EL (cell line): ENCODE results near the gene LELP1.
"Not testable (repeated sequence)": the region's sequence is repeated elsewhere in the genome, so short reads cannot be mapped to it uniquely, and the experiment has no call there.

Experiments
- DNase-seq: peaks from one replicate; pipeline ENCODE4 v3.0.0-alpha.2; 2016

LELP1 gene

GRCh38 chr1:153203130-153203529, at the start of gene LELP1:
Gene LELP1 (plus strand): TSS chr1:153203430. CDS start chr1:153204708, 1,278 bp downstream.
- no peak for DNase-seq

- no peak for DNase-seq
Observed at GRCh38 chr1:153155541-153155940, 47.7 kb upstream of the LELP1 start.

GRCh38 chr1:153168686-153169085, 34.5 kb upstream of the LELP1 start:
- DNase-seq, result no peak

- DNase-seq, result no peak
Observed at GRCh38 chr1:153174624-153175023, 28.6 kb upstream of the LELP1 start.

GRCh38 chr1:153178922-153179321, 24.3 kb upstream of the LELP1 start:
- DNase-seq, result no peak

- no peak for DNase-seq
Observed at GRCh38 chr1:153180556-153180955, 22.7 kb upstream of the LELP1 start.

GRCh38 chr1:153188301-153188700, 14.9 kb upstream of the LELP1 start:
- not testable (repeated sequence) for DNase-seq

GRCh38 chr1:153190373-153190772, 12.9 kb upstream of the LELP1 start:
- no peak for DNase-seq

GRCh38 chr1:153192697-153193096, 10.5 kb upstream of the LELP1 start:
- no peak for DNase-seq

GRCh38 chr1:153194331-153195050, 8.7 kb upstream of the LELP1 start:
- DNase-seq, result no peak

GRCh38 chr1:153195216-153195615, 8.0 kb upstream of the LELP1 start:
- DNase-seq, result no peak

GRCh38 chr1:153202006-153202405, 1.2 kb upstream of the LELP1 start:
- no peak for DNase-seq

- no peak for DNase-seq
Observed at GRCh38 chr1:153206631-153207030, 3.4 kb downstream of the LELP1 start.

GRCh38 chr1:153210206-153210605, 7.0 kb downstream of the LELP1 start:
- no peak for DNase-seq

- DNase-seq, result no peak
Observed at GRCh38 chr1:153212201-153212600, 9.0 kb downstream of the LELP1 start.

- no peak for DNase-seq
Observed at GRCh38 chr1:153213519-153213918, 10.3 kb downstream of the LELP1 start.

GRCh38 chr1:153217212-153217611, 14.0 kb downstream of the LELP1 start, which contains the start of gene PRR9:
Gene PRR9 (plus strand): TSS chr1:153217584. CDS start chr1:153218145, 561 bp downstream.
- no peak for DNase-seq

- no peak for DNase-seq
Observed at GRCh38 chr1:153217744-153218416, 14.7 kb downstream of the LELP1 start.

GRCh38 chr1:153220606-153221303, 17.5 kb downstream of the LELP1 start:
- no peak for DNase-seq

GRCh38 chr1:153223040-153223891, 20.0 kb downstream of the LELP1 start:
- peak; percentile 52 for DNase-seq

- DNase-seq, result no peak
Observed at GRCh38 chr1:153227810-153228209, 24.6 kb downstream of the LELP1 start.

- DNase-seq, result no peak
Observed at GRCh38 chr1:153228491-153228890, 25.3 kb downstream of the LELP1 start.
